PC-3 (cell line): ENCODE results near the gene BNIP5. TPM values are rescaled to one million over a fixed set of nuclear protein-coding genes. Genes with fewer than 3 reads are reported as not detected.

Experiments used
- ATAC-seq: fragments of 200-7000 bp; cut with Tn5 transposase; 2 replicates; pipeline ENCODE4 v1.9.1; 2020; ENCODE audit warnings: mild to moderate bottlenecking, moderate library complexity
- BruUV-seq: library from RNA; stranded (reverse); fragments of 400-500 nt; replicated peaks from 2 replicates; lab custom pipeline; 2021; lab: Mats Ljungman, UMichigan
- CTCF ChIA-PET: fragments of 300-600 bp; sonication (Branson Sonifier 250); formaldehyde crosslinking; loops from one replicate; lab custom pipeline; 2022; ENCODE audit warnings: antibody characterized with exemption; lab: Charles Lee
- POLR2A ChIA-PET: fragments of 300-600 bp; sonication (Branson Sonifier 250); formaldehyde crosslinking; loops from one replicate; lab custom pipeline; 2022; ENCODE audit warnings: antibody characterized with exemption; ENCODE audit not compliant: unreplicated experiment; lab: Charles Lee
- DNase-seq: peaks from one replicate; pipeline ENCODE4 v3.0.0-alpha.2; 2015
- H2AFZ ChIP-seq: fragments of 300-600 bp; sonication (generic); 2 replicates; pipeline ENCODE4 v1.6.0; 2016; ENCODE audit warnings: antibody characterized with exemption, low read length
- H3F3A ChIP-seq: fragments of 300-600 bp; sonication (generic); one replicate; pipeline ENCODE4 v1.6.0; 2017; ENCODE audit warnings: antibody characterized with exemption, low read length, control low read depth, mild to moderate bottlenecking; ENCODE audit not compliant: unreplicated experiment
- H3K27ac ChIP-seq: fragments of 300-600 bp; sonication (generic); 2 replicates; pipeline ENCODE4 v1.5.1; 2016; ENCODE audit warnings: mild to moderate bottlenecking, low read length
- H3K27me3 ChIP-seq: fragments of 300-600 bp; sonication (generic); 2 replicates; pipeline ENCODE4 v1.6.1; 2016; ENCODE audit warnings: low read length, mixed read lengths
- H3K36me3 ChIP-seq: fragments of 300-600 bp; sonication (generic); 2 replicates; pipeline ENCODE4 v1.6.1; 2016; ENCODE audit warnings: low read depth, mixed run types, low read length, mixed read lengths
- H3K4me1 ChIP-seq: fragments of 300-600 bp; sonication (generic); 2 replicates; pipeline ENCODE4 v1.5.1; 2016; ENCODE audit warnings: low read length; ENCODE audit not compliant: insufficient read depth
- H3K4me2 ChIP-seq: fragments of 300-600 bp; sonication (generic); 2 replicates; pipeline ENCODE4 v1.6.0; 2016; ENCODE audit warnings: low read length
- H3K4me3 ChIP-seq: fragments of 300-600 bp; sonication (generic); 2 replicates; pipeline ENCODE4 v1.5.1; 2016; ENCODE audit warnings: mild to moderate bottlenecking, low read length, mixed read lengths
- H3K79me2 ChIP-seq: fragments of 300-600 bp; sonication (generic); 2 replicates; pipeline ENCODE4 v1.6.1; 2017; ENCODE audit warnings: low read length, mixed read lengths
- H3K9ac ChIP-seq: fragments of 300-600 bp; sonication (generic); 2 replicates; pipeline ENCODE4 v1.6.0; 2016; ENCODE audit warnings: mild to moderate bottlenecking, low read length
- H3K9me2 ChIP-seq: fragments of 300-600 bp; sonication (generic); replicated peaks from 2 replicates; pipeline ENCODE4 v1.6.1; 2016; ENCODE audit warnings: mixed run types, low read length, mixed read lengths
- H3K9me3 ChIP-seq: fragments of 300-600 bp; sonication (generic); 2 replicates; pipeline ENCODE4 v1.6.1; 2016; ENCODE audit warnings: low read length, mixed read lengths
- H4K20me1 ChIP-seq: fragments of 300-600 bp; sonication (generic); 2 replicates; pipeline ENCODE4 v1.6.1; 2016; ENCODE audit warnings: low read length, mixed read lengths
- CTCF ChIP-seq: fragments of 300-600 bp; sonication (generic); conservative IDR thresholded peaks from 2 replicates; pipeline ENCODE4 v1.5.1; 2017; ENCODE audit warnings: antibody characterized with exemption, low read depth, mild to moderate bottlenecking, low read length
- EZH2 ChIP-seq: fragments of 300-600 bp; sonication (generic); IDR thresholded peaks from one replicate; pipeline ENCODE4 v1.6.1; 2017; ENCODE audit warnings: antibody characterized with exemption, mild to moderate bottlenecking, low read length; ENCODE audit not compliant: unreplicated experiment
- EZH2phosphoT487 ChIP-seq: fragments of 300-600 bp; sonication (generic); IDR thresholded peaks from 2 replicates; pipeline ENCODE4 v1.6.1; 2018; ENCODE audit warnings: mild to moderate bottlenecking, antibody characterized with exemption, low read length, borderline replicate concordance
- intact Hi-C: fragments of 100-400 bp; cut with micrococcal nuclease; formaldehyde crosslinking; loops from 2 replicates; pipeline ENCODE4 v1.9.0; 2023
- total RNA-seq: library from RNA; depleted of rRNA; stranded (reverse); fragments of >200 nt; gene quantifications from 2 replicates; pipeline ENCODE4 v1.2.3, GENCODE V29; 2014

Gene BNIP5
- total RNA-seq, 1 experiment from 2014 or later: not detected

- Histone ChIP-seq H3K9me3 (no peaks in the 10 kb centered on the region), H3K4me3 (no peak overlapping the region), H3K27me3 (peaks cover 26% of the 10 kb centered on the region), H2AFZ (no peak overlapping the region), H3K27ac (no peak overlapping the region), H3K36me3 (no peaks in the 10 kb centered on the region), H3K79me2 (no peaks in the 10 kb centered on the region), H3K9ac (no peak overlapping the region), H3F3A (no peaks in the 10 kb centered on the region), H3K4me2 (no peak overlapping the region), H3K9me2 (no peaks in the 10 kb centered on the region), H3K4me1 (no peaks in the 10 kb centered on the region), H4K20me1 (no peaks in the 10 kb centered on the region)
- no peak for TF ChIP-seq EZH2phosphoT487
- no peak for TF ChIP-seq CTCF
- TF ChIP-seq EZH2: no peak
- ChIA-PET CTCF (no interaction called here), POLR2A (no interaction called here)
- BruUV-seq: no TSS peak
- ATAC-seq (no peak), DNase-seq (no peak)
- intact Hi-C loops: no loop called here
These were observed 52.3 kb downstream of the BNIP5 start for GRCh38 chr6:36284359-36284758.

GRCh38 chr6:36283608-36284007, 53.1 kb downstream of the BNIP5 start:
- Histone ChIP-seq H3K79me2 (no peaks in the 10 kb centered on the region), H3K27ac (no peak overlapping the region), H3K9me3 (no peaks in the 10 kb centered on the region), H3K9ac (no peak overlapping the region), H3K4me3 (no peak overlapping the region), H3K4me2 (no peak overlapping the region), H3K36me3 (no peaks in the 10 kb centered on the region), H3F3A (no peaks in the 10 kb centered on the region), H2AFZ (no peak overlapping the region), H4K20me1 (no peaks in the 10 kb centered on the region), H3K27me3 (peaks cover 33% of the 10 kb centered on the region), H3K9me2 (no peaks in the 10 kb centered on the region), H3K4me1 (no peaks in the 10 kb centered on the region)
- DNase-seq (no peak), ATAC-seq (no peak)
- no TSS peak for BruUV-seq
- CTCF ChIA-PET: no interaction called here
- TF ChIP-seq CTCF (no peak), EZH2 (no peak), EZH2phosphoT487 (no peak)
- POLR2A ChIA-PET: no interaction called here
- intact Hi-C loops: no loop called here

GRCh38 chr6:36280983-36281382, 55.7 kb downstream of the BNIP5 start:
- POLR2A ChIA-PET: no interaction called here
- Histone ChIP-seq H3F3A (no peaks in the 10 kb centered on the region), H3K36me3 (no peaks in the 10 kb centered on the region), H3K9ac (no peak overlapping the region), H2AFZ (no peak overlapping the region), H3K9me2 (no peaks in the 10 kb centered on the region), H3K79me2 (no peaks in the 10 kb centered on the region), H4K20me1 (no peaks in the 10 kb centered on the region), H3K4me1 (no peaks in the 10 kb centered on the region), H3K27ac (no peak overlapping the region), H3K4me2 (no peak overlapping the region), H3K9me3 (no peaks in the 10 kb centered on the region), H3K4me3 (no peak overlapping the region), H3K27me3 (peaks cover 47% of the 10 kb centered on the region)
- intact Hi-C loops: no loop called here
- DNase-seq: no peak
- no peak for ATAC-seq
- CTCF ChIA-PET: no interaction called here
- TF ChIP-seq CTCF (no peak), EZH2 (no peak), EZH2phosphoT487 (no peak)
- no TSS peak for BruUV-seq
